ENCODE data around the gene TAF8.

Gene TAF8

DNA sequence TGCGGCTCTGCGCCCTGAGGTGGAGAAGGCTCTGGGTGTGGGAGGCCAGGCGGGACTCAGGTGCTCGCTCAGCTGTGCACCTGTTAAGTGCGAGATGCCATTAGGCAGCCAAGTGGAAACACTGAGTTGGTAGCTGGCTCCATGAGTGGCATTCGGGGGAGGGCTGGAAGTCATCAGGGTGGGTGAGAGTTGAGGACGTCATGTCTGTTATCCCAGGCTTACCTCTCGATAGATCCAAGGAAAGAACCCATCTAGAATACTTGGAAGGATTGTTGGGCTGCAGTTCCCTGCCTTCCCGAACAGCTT is 41.3 kb downstream of the TAF8 start:
- Histone ChIP-seq H3K9ac (ENCODE audit: low read depth, low read length) (no peak overlapping the region), H3K4me3 (ENCODE audit: low read length) (no peak overlapping the region), H3K9me3 (ENCODE audit: insufficient read depth, low read depth, low read length) (no peaks in the 10 kb centered on the region), H3K36me3 (ENCODE audit: insufficient read depth, low read depth, low read length) (no peaks in the 10 kb centered on the region), H3K4me1 (ENCODE audit: insufficient read depth, low read length) (peaks cover 10% of the 10 kb centered on the region; the same call in 1 of the 2 replicates), H3K27me3 (ENCODE audit: insufficient read depth, low read length) (peaks cover 50% of the 10 kb centered on the region), H3K27ac (ENCODE audit: low read length) (no peak overlapping the region)

DNA sequence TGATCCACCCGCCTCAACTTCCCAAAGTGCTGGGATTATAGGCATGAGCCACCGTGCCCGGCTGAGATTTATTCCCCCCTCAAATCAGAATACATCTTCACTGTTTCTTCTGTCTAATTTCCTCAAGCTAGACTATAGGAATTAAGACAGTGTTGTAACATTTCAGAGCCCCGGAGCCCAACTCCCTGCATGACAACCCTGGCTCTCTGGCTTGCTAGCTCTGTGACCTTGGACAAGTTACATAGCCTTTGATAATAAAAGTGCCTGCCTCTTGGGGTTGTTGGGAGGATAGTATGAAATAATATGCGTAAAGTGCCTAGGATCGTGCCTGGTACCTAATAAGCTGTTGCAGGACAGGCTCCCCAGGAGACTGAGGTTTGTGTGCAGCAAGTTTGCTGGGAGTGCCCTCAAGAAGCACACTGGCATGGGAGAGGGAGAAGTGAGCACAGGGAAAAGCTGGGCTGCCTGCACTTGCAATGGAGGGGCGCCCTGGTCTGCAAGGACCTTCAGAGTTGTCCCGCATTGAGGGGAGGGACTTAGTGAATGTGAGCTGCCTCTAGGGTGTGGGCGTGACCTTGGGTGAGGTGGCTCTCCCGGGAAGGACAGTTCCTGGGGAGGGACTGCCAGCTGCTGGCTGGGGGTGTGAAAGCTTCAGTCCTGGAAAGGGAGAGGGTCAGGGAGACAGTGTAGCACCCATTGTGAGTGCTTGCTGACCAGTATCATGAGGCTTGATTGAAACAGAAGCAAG is 43.4 kb downstream of the TAF8 start:
- Histone ChIP-seq H3K4me1 (ENCODE audit: insufficient read depth, low read length) (no peaks in the 10 kb centered on the region), H3K36me3 (ENCODE audit: insufficient read depth, low read depth, low read length) (no peaks in the 10 kb centered on the region), H3K9me3 (ENCODE audit: insufficient read depth, low read depth, low read length) (no peaks in the 10 kb centered on the region), H3K27ac (ENCODE audit: low read length) (no peak overlapping the region), H3K4me3 (ENCODE audit: low read length) (no peak overlapping the region), H3K27me3 (ENCODE audit: insufficient read depth, low read length) (peaks cover 68% of the 10 kb centered on the region), H3K9ac (ENCODE audit: low read depth, low read length) (no peak overlapping the region)

DNA sequence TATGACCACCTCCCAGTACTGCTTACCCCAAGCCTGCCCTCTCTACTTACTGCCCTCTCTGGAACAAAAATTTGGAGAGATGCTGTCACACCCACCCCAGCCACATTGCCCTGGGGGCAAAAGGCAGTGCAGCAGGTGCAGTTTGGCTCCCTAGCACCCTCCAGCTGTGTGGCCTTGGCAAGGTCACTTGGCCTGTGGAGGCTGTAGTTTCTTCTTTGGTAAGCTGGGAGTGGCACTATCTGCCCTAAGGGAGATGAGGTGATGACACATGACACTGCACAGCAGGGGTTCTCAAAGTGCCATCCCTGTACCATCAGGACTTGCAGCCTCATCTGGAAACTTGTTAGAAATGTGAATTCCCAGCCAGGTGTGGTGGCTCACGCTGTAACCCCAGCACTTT is 44.8 kb downstream of the TAF8 start:
- Histone ChIP-seq H3K4me3 (ENCODE audit: low read length) (no peak overlapping the region), H3K4me1 (ENCODE audit: insufficient read depth, low read length) (no peaks in the 10 kb centered on the region; the same call in 1 of the 2 replicates), H3K9me3 (ENCODE audit: insufficient read depth, low read depth, low read length) (no peaks in the 10 kb centered on the region), H3K9ac (ENCODE audit: low read depth, low read length) (no peak overlapping the region), H3K27me3 (ENCODE audit: insufficient read depth, low read length) (peaks cover 75% of the 10 kb centered on the region), H3K27ac (ENCODE audit: low read length) (no peak overlapping the region), H3K36me3 (ENCODE audit: insufficient read depth, low read depth, low read length) (no peaks in the 10 kb centered on the region)

DNA sequence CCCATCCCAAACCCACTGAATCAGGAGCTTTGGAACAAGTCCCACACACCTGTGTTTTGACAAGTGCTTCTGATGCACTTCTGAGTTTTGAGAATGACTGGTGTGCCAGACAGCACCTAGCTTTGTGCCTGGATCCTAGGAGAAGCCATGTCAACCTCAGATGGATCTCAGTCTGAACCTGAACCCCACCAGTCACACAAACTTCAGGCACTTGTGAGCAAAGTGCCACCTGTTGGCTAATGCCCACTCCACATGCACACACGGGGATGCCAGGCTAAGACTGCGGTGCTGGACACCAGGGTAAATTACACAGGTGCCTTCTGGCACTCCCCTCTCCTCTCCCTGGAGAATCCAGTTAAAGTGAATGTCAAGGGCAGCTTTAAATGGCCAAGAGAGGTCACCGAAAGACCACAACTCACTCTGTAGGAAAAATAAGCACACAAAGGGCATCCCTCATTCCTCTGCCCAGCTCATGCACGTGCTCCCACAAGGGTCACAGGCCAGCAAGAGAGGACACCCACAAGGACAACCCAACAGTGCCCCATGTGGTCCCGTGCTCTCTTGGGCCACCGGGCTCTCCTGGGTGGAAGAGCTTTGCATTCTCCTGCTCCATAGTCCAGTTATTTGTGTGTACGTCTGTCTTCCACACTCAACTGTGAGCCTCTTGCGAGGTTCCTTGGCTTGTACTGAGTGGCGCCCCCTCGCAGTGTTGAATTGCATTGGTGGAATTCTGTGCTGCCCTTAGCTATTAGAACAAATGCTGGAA is 45.6 kb downstream of the TAF8 start:
- peaks cover 69% of the 10 kb centered on the region for H3K27me3 ChIP-seq (ENCODE audit: insufficient read depth, low read length)
- no peaks in the 10 kb centered on the region for H3K36me3 ChIP-seq (ENCODE audit: insufficient read depth, low read depth, low read length)
- no peaks in the 10 kb centered on the region for H3K9me3 ChIP-seq (ENCODE audit: insufficient read depth, low read depth, low read length)
- H3K4me3 ChIP-seq (ENCODE audit: low read length) = no peak overlapping the region
- H3K4me1 ChIP-seq (ENCODE audit: insufficient read depth, low read length) = no peaks in the 10 kb centered on the region; the same call in 1 of the 2 replicates
- H3K27ac ChIP-seq (ENCODE audit: low read length) = no peak overlapping the region
- no peak overlapping the region for H3K9ac ChIP-seq (ENCODE audit: low read depth, low read length)

DNA sequence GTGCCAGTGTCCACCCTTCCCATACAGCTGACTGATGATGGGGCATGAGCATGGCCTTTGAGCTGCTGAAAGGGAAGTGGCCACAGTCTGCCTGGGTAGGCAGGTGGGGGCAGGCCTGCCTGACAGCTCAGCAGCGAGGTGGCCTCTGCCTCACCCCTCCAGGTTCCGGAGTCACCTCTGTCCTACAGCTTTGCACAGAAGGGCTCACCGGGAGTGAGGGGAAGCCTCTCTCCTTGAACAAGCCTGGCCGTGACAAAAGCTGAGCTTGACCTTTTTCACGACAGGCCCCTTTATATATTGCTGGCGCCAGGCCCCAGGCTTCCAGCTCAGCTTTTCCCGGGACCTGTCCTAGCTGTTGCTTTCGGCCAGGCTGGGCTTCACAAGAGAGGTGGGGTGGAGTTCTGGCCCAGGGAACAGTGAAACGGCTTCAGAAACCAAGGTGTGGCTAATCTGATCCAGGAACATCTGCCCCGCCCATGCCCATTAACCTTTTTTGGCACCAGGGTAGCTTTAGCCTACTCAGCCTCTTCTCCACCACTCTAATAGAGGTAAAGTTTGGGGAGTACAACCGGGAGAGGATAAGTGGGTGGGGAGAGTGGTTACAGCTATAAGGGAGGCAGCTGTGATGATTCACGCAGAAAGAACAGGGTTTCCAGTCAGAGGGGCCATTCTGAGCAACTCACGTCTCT is 49.2 kb downstream of the TAF8 start:
- H3K36me3 ChIP-seq (ENCODE audit: insufficient read depth, low read depth, low read length) = peaks cover 18% of the 10 kb centered on the region
- H3K9ac ChIP-seq (ENCODE audit: low read depth, low read length) = no peak overlapping the region
- H3K27ac ChIP-seq (ENCODE audit: low read length) = no peak overlapping the region
- no peak overlapping the region for H3K4me3 ChIP-seq (ENCODE audit: low read length)
- H3K9me3 ChIP-seq (ENCODE audit: insufficient read depth, low read depth, low read length) = no peaks in the 10 kb centered on the region
- peaks cover 50% of the 10 kb centered on the region for H3K27me3 ChIP-seq (ENCODE audit: insufficient read depth, low read length)
- H3K4me1 ChIP-seq (ENCODE audit: insufficient read depth, low read length) = peaks cover 4% of the 10 kb centered on the region; the same call in 1 of the 2 replicates

DNA sequence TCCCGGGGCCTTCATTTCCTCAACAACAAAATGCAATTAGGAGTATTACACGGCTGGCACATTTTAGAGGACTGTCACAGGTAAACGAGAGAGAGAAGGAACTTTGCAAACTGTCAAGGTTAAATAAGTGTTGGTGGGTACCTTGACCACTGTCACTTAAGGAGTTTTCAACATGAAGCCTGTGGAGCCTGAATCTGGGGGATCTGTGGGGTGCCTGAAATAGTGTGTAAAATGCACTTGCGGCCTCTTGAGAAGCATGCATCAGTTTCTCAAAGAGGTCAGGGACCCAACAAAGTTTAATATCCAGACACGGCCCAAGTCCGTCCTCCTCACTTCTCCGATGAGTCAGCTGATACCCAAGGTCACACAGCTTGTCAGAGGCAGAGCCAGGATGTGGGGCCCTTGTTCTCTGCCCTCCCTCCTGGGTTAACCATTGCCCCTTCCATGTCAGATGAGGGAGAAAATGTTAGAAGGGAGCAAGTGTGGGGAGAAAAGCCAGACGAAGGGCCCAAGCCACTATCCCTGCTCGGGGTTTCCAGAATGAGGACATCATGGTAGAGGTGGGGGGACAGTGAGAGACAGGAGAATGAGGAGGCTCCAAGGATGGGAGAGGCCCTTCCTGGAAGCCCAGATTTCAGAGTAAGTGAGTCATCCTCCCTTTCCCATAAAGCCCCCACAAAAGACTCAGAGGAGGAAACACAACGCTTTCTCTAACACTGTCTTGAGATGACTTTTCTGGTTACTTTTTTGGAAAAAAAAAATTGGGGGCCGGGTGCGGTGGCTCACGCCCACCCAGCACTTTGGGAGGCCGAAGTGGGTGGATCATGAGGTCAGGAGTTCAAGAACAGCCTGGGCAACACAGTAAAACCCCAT is 49.9 kb downstream of the TAF8 start:
- Histone ChIP-seq H3K36me3 (ENCODE audit: insufficient read depth, low read depth, low read length) (peaks cover 18% of the 10 kb centered on the region), H3K9me3 (ENCODE audit: insufficient read depth, low read depth, low read length) (no peaks in the 10 kb centered on the region), H3K27me3 (ENCODE audit: insufficient read depth, low read length) (peaks cover 46% of the 10 kb centered on the region), H3K27ac (ENCODE audit: low read length) (no peak overlapping the region), H3K4me3 (ENCODE audit: low read length) (no peak overlapping the region), H3K4me1 (ENCODE audit: insufficient read depth, low read length) (peaks cover 4% of the 10 kb centered on the region; the same call in 1 of the 2 replicates), H3K9ac (ENCODE audit: low read depth, low read length) (no peak overlapping the region)

DNA sequence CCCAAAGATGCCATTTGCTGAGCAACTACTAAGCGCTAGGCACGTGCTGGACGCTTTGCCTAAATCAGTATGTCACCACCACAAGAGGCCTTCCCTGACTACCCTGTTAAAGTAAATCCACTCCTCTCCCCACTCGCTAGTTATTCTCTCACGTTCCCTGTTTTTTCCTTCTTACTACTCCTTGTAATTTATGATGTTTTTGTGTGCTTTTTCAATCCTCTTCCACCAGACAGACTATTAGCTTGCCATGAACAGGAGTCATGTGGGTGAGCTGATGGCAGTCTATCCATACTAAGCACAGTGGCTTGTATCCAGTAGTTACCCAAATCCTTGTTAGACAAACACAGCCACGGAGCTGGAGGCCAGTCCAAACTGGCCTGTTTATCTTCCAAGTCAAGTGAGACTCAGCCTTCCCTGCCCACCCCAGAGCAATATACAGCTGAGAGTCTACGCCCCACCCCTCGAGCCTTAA is 50.9 kb downstream of the TAF8 start:
- peaks cover 25% of the 10 kb centered on the region for H3K36me3 ChIP-seq (ENCODE audit: insufficient read depth, low read depth, low read length)
- H3K4me1 ChIP-seq (ENCODE audit: insufficient read depth, low read length) = peaks cover 4% of the 10 kb centered on the region; the same call in 1 of the 2 replicates
- no peak overlapping the region for H3K4me3 ChIP-seq (ENCODE audit: low read length)
- H3K27me3 ChIP-seq (ENCODE audit: insufficient read depth, low read length) = peaks cover 36% of the 10 kb centered on the region
- no peak overlapping the region for H3K27ac ChIP-seq (ENCODE audit: low read length)
- no peaks in the 10 kb centered on the region for H3K9me3 ChIP-seq (ENCODE audit: insufficient read depth, low read depth, low read length)
- H3K9ac ChIP-seq (ENCODE audit: low read depth, low read length) = no peak overlapping the region

DNA sequence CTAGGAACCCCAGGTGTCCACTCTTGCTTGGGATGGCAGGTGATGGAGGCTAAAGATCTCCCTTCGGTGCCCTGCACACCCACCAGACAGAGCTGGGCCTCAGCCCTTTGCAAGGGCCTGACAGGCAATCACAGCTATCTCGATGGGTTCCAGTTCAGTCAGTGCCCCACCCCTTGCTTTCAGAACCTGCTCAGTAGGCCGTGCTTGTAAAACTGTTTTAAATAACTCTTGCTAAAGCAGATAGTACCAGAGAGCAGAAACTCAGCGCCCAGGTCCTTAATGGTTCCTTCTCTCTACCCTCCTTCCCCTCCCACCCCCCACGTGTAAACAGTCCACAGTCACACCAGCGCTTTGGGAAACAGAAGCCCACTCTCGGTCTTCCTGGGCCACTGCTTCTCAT is 52.9 kb downstream of the TAF8 start:
- H3K36me3 ChIP-seq (ENCODE audit: insufficient read depth, low read depth, low read length) = peaks cover 30% of the 10 kb centered on the region
- H3K9me3 ChIP-seq (ENCODE audit: insufficient read depth, low read depth, low read length) = no peaks in the 10 kb centered on the region
- H3K4me1 ChIP-seq (ENCODE audit: insufficient read depth, low read length) = peaks cover 4% of the 10 kb centered on the region; the same call in 1 of the 2 replicates

DNA sequence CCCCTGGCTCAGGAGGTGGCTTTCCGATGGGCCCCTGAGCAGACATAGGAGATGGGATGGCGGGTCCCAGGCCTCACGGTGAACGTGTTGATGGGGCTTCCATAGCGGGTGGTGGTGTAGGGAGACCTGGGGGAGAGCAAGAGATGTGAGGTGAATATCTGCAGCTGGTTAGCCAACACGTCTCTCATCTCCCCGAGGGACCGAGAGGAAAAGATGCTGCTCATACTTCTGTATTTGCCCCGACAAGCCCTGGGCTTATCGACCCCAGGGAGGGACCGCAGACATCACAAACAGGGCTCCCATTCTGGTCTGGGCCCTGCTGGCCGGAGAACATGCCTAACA is 53.4 kb downstream of the TAF8 start:
- H3K36me3 ChIP-seq (ENCODE audit: insufficient read depth, low read depth, low read length) = peaks cover 35% of the 10 kb centered on the region
- peaks cover 4% of the 10 kb centered on the region; the same call in 1 of the 2 replicates for H3K4me1 ChIP-seq (ENCODE audit: insufficient read depth, low read length)
- H3K9ac ChIP-seq (ENCODE audit: low read depth, low read length) = peak overlapping the region; percentile 45; the same call in 1 of the 2 replicates
- H3K27ac ChIP-seq (ENCODE audit: low read length) = no peak overlapping the region
- H3K27me3 ChIP-seq (ENCODE audit: insufficient read depth, low read length) = peaks cover 14% of the 10 kb centered on the region
- peak overlapping the region; percentile 52; the same call in 1 of the 2 replicates for H3K4me3 ChIP-seq (ENCODE audit: low read length)
- H3K9me3 ChIP-seq (ENCODE audit: insufficient read depth, low read depth, low read length) = no peaks in the 10 kb centered on the region

More for the DNA sequence above, 52.9 kb downstream of the TAF8 start:
- H3K9ac ChIP-seq (ENCODE audit: low read depth, low read length) = no peak overlapping the region
- H3K27ac ChIP-seq (ENCODE audit: low read length) = no peak overlapping the region
- H3K4me3 ChIP-seq (ENCODE audit: low read length) = no peak overlapping the region
- H3K27me3 ChIP-seq (ENCODE audit: insufficient read depth, low read length) = peaks cover 19% of the 10 kb centered on the region

DNA sequence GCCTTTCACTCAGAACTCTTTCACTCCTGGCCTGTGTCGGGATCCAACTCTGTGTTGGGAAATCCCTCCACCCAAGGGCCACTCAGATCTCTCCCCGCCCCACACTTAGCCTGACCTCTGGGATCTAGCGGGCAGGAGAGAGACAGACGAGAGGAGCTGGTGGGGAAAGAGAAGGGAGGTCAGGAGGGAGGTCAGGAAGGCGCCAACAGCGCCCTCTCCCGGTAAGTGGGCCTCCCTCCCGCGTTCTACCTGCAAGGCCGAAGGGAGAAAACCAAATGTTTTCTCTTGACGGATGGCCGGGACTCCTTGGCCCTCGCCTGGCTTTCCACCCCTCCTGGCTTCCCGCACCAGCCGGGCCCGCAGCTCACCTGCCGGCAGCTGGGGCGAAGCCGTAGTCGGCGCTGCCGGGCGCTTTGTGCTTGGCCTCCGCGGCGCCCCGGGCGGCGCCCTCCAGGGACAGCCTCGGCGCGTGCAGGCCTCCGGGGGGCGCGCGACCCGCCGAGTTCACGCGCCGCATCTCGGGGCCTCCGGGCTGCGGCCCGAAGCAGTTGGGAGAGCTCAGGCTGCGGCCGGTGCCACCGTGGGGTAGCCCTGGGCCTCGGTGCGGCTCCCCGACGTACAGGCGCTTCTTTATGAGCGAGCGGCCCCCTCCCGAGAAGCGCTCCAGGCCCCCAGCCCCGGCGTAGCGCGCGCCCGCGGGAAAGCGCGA is 53.9 kb downstream of the TAF8 start:
- peak overlapping the region; percentile 52; the same call in 1 of the 2 replicates for H3K4me3 ChIP-seq (ENCODE audit: low read length)
- peaks cover 39% of the 10 kb centered on the region for H3K36me3 ChIP-seq (ENCODE audit: insufficient read depth, low read depth, low read length)
- peak overlapping the region; percentile 54; the same call in 1 of the 2 replicates for H3K9ac ChIP-seq (ENCODE audit: low read depth, low read length)
- no peak overlapping the region for H3K27ac ChIP-seq (ENCODE audit: low read length)
- H3K27me3 ChIP-seq (ENCODE audit: insufficient read depth, low read length) = peaks cover 8% of the 10 kb centered on the region; the same call in 1 of the 2 replicates
- no peaks in the 10 kb centered on the region for H3K9me3 ChIP-seq (ENCODE audit: insufficient read depth, low read depth, low read length)
- H3K4me1 ChIP-seq (ENCODE audit: insufficient read depth, low read length) = peaks cover 4% of the 10 kb centered on the region; the same call in 1 of the 2 replicates

All from iPS-20b (cell line).